Osteoblast (primary cell): ENCODE results near the gene GAPVD1. TPM values are rescaled to one million over a fixed set of nuclear protein-coding genes. Genes with fewer than 3 reads are reported as not detected.

ENCODE experiments used
- DNase-seq: peaks from one replicate; pipeline ENCODE4 v3.0.0; 2011; ENCODE audit warnings: low spot score, mixed read lengths; ENCODE audit not compliant: insufficient read length; ENCODE audit errors: missing footprints
- H2AFZ ChIP-seq: 2 replicates; pipeline ENCODE4 v1.6.0; 2011; ENCODE audit warnings: mild to moderate bottlenecking, low read length
- H3K27ac ChIP-seq: 2 replicates; pipeline ENCODE4 v1.5.1; 2011; ENCODE audit warnings: mild to moderate bottlenecking, low read depth, low read length, moderate library complexity
- H3K27me3 ChIP-seq: 2 replicates; pipeline ENCODE4 v1.6.0; 2012; ENCODE audit warnings: mild to moderate bottlenecking, control low read depth, inconsistent platforms, low read length, moderate library complexity; ENCODE audit not compliant: insufficient read depth
- H3K36me3 ChIP-seq: 2 replicates; pipeline ENCODE4 v1.5.1; 2011; ENCODE audit warnings: mild to moderate bottlenecking, low read length, control low read depth, moderate library complexity; ENCODE audit not compliant: insufficient read depth
- H3K4me1 ChIP-seq: 2 replicates; pipeline ENCODE4 v1.5.1; 2011; ENCODE audit warnings: mild to moderate bottlenecking, low read length, control low read depth, moderate library complexity; ENCODE audit not compliant: insufficient read depth
- H3K4me2 ChIP-seq: 2 replicates; pipeline ENCODE4 v1.6.0; 2011; ENCODE audit warnings: mild to moderate bottlenecking, low read length; ENCODE audit not compliant: insufficient read depth
- H3K4me3 ChIP-seq: fragments of 200-600 bp; sonication (generic); 3 replicates; pipeline ENCODE4 v1.5.1; 2012; ENCODE audit warnings: mild to moderate bottlenecking, low read length, inconsistent platforms; ENCODE audit not compliant: insufficient read depth
- H3K79me2 ChIP-seq: 2 replicates; pipeline ENCODE4 v1.6.0; 2012; ENCODE audit warnings: mild to moderate bottlenecking, low read length, control low read depth, inconsistent platforms; ENCODE audit not compliant: insufficient read depth
- H3K9me3 ChIP-seq: 2 replicates; pipeline ENCODE4 v1.5.1; 2011; ENCODE audit warnings: low read depth, low read length, control low read depth
- H4K20me1 ChIP-seq: 2 replicates; pipeline ENCODE4 v1.6.0; 2012; ENCODE audit warnings: mild to moderate bottlenecking, low read length, control low read depth; ENCODE audit not compliant: insufficient read depth
- total RNA-seq: library from RNA; depleted of rRNA; stranded (reverse); fragments of >200 nt; gene quantifications from 2 replicates; pipeline ENCODE4 v1.2.3, GENCODE V29; 2012
- TF ChIP-seq, protein P1 (sequence below): IDR thresholded peaks from 2 replicates; pipeline ENCODE4 v1.5.1; 2011; ENCODE audit warnings: mild to moderate bottlenecking, low read depth, low read length, moderate library complexity; ENCODE audit errors: extremely low read depth

GAPVD1 gene
- total RNA-seq, 1 donor = 80.3 TPM

DNA sequence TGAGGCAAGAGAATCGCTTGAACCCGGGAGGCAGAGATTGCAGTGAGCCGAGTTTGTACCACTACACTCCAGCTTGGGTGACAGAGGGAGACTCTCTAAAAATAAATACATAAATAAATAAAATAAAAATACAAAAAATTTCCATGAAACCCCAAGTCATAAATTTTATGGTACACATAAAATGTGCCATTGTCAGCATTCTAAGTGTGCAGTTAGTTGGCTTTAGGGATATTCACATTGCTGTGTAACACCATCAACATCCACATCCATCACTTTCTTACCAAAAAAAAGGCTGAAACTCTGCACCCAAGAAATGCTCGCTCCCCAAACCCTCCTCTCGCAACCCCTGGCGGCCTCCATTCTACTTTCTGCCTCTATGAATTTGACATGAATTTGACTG, 135.2 kb downstream of the GAPVD1 start:
- no peak for DNase-seq
- H3K27ac ChIP-seq = no peak overlapping the region
- no peaks in the 10 kb centered on the region for H3K36me3 ChIP-seq
- H2AFZ ChIP-seq = no peak overlapping the region
- no peaks in the 10 kb centered on the region for H3K4me1 ChIP-seq
- TF ChIP-seq, protein P1, sequence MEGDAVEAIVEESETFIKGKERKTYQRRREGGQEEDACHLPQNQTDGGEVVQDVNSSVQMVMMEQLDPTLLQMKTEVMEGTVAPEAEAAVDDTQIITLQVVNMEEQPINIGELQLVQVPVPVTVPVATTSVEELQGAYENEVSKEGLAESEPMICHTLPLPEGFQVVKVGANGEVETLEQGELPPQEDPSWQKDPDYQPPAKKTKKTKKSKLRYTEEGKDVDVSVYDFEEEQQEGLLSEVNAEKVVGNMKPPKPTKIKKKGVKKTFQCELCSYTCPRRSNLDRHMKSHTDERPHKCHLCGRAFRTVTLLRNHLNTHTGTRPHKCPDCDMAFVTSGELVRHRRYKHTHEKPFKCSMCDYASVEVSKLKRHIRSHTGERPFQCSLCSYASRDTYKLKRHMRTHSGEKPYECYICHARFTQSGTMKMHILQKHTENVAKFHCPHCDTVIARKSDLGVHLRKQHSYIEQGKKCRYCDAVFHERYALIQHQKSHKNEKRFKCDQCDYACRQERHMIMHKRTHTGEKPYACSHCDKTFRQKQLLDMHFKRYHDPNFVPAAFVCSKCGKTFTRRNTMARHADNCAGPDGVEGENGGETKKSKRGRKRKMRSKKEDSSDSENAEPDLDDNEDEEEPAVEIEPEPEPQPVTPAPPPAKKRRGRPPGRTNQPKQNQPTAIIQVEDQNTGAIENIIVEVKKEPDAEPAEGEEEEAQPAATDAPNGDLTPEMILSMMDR = no peak
- H3K9me3 ChIP-seq = no peaks in the 10 kb centered on the region
- H4K20me1 ChIP-seq = no peaks in the 10 kb centered on the region
- H3K4me2 ChIP-seq = no peak overlapping the region
- no peaks in the 10 kb centered on the region for H3K79me2 ChIP-seq
- H3K4me3 ChIP-seq = no peak overlapping the region
- H3K27me3 ChIP-seq = no peaks in the 10 kb centered on the region

DNA sequence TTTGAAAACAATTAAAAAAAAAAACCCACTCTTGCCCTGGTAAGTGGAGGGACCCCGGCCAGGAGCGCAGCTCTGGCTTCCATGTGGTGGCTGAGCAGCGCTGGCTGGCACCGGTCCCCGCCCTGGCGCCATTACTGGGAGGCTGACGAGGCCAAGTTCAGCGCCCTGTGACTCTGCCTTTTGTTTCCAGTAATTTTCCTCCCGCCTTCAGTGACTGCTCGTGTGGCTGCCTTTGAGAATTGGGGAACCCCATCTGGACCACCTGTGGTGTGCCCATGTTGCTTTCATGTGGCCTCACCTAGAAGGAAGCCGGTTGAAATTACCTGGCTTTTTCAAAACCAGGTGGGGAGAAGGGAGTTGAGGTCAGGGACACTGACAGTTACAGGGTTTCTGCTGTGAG, 136.1 kb downstream of the GAPVD1 start:
- TF ChIP-seq, protein P1 = no peak
- peak overlapping the region; percentile 56 for H2AFZ ChIP-seq
- H3K79me2 ChIP-seq = no peaks in the 10 kb centered on the region
- DNase-seq = peak; percentile 21
- H4K20me1 ChIP-seq = no peaks in the 10 kb centered on the region
- H3K27ac ChIP-seq = no peak overlapping the region
- no peaks in the 10 kb centered on the region for H3K9me3 ChIP-seq
- no peaks in the 10 kb centered on the region for H3K27me3 ChIP-seq
- no peaks in the 10 kb centered on the region for H3K4me1 ChIP-seq
- H3K36me3 ChIP-seq = no peaks in the 10 kb centered on the region
- H3K4me2 ChIP-seq = no peak overlapping the region
- H3K4me3 ChIP-seq = no peak overlapping the region

DNA sequence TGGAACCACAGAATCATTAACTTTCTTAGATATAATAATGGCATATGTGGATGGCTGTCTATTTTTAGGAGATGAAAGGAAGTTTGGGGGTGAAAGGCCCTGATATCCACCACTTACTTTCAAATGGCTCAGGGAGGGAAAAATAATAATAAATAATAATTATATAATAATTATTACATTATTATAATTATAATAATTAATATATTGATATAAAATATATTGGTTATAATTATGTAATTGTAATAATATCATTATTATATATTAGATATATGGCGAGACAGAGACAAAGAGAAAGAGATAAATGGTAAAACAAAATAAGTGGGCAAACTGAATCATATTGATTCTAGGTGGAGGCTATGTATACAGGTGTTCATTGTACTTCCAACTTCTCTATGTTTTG, 136.6 kb downstream of the GAPVD1 start:
- Histone ChIP-seq H3K4me3 (no peak overlapping the region), H4K20me1 (no peaks in the 10 kb centered on the region), H2AFZ (no peak overlapping the region), H3K27ac (no peak overlapping the region), H3K9me3 (no peaks in the 10 kb centered on the region), H3K4me1 (no peaks in the 10 kb centered on the region), H3K4me2 (no peak overlapping the region), H3K79me2 (no peaks in the 10 kb centered on the region), H3K27me3 (no peaks in the 10 kb centered on the region), H3K36me3 (no peaks in the 10 kb centered on the region)
- TF ChIP-seq, protein P1 = no peak
- peak; percentile 48 for DNase-seq

DNA sequence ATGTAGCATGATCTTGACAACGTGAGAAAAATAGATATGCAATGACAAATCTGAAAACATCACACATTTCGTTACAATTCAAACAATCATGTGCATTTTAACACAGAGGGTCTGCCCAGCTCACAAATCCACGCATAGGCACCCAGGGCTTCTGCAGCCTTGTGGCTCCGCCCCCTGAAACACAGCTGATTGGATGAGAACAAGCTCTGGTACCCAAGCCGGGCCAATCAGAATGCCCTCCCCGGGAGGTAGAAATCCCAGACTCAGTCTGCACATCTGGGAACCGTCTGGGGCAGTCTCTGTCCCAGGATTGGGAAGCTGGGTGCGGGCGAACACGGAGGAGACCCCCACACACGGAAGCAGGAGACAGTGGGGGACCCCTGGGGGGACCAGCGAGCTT, 137.5 kb downstream of the GAPVD1 start:
- H3K9me3 ChIP-seq = no peaks in the 10 kb centered on the region
- H2AFZ ChIP-seq = no peak overlapping the region
- H3K79me2 ChIP-seq = no peaks in the 10 kb centered on the region
- H3K27ac ChIP-seq = no peak overlapping the region
- H3K4me1 ChIP-seq = no peaks in the 10 kb centered on the region
- no peaks in the 10 kb centered on the region for H3K36me3 ChIP-seq
- no peak overlapping the region for H3K4me2 ChIP-seq
- H3K4me3 ChIP-seq = no peak overlapping the region
- no peaks in the 10 kb centered on the region for H3K27me3 ChIP-seq
- TF ChIP-seq, protein P1 = no peak
- no peaks in the 10 kb centered on the region for H4K20me1 ChIP-seq
- no peak for DNase-seq
